Embryonic facial prominence (tissue), 1 donor: ENCODE results near the gene NPVF.
A peak's percentile ranks its signal among the peaks of the same experiment; 100 is the strongest.

Experiments
- DNase-seq: peaks from one replicate; pipeline ENCODE4 v3.0.0-alpha.2; 2016; ENCODE audit errors: extremely low spot score

The NPVF gene

GRCh38 chr7:25228386-25228785 lies at the start of gene NPVF:
Gene NPVF (minus strand): TSS chr7:25228486. CDS start chr7:25228439, 47 bp downstream.
- no peak for DNase-seq

- DNase-seq: no peak
These were observed 44.0 kb upstream of the NPVF start for GRCh38 chr7:25272265-25272664.

GRCh38 chr7:25263337-25263736 lies 35.1 kb upstream of the NPVF start:
- no peak for DNase-seq

GRCh38 chr7:25262586-25262985 lies 34.3 kb upstream of the NPVF start:
- DNase-seq: no peak

GRCh38 chr7:25261545-25262140 lies 33.4 kb upstream of the NPVF start:
- no peak for DNase-seq

- no peak for DNase-seq
These were observed 32.7 kb upstream of the NPVF start for GRCh38 chr7:25260862-25261494.

- peak; percentile 72 for DNase-seq
These were observed 31.4 kb upstream of the NPVF start for GRCh38 chr7:25259487-25260243.

GRCh38 chr7:25256333-25256819 lies 28.1 kb upstream of the NPVF start:
- DNase-seq: no peak

- DNase-seq: no peak
These were observed 27.5 kb upstream of the NPVF start for GRCh38 chr7:25255611-25256332.

- DNase-seq: no peak
These were observed 26.3 kb upstream of the NPVF start for GRCh38 chr7:25254604-25255003.

- DNase-seq: no peak
These were observed 25.4 kb upstream of the NPVF start for GRCh38 chr7:25253714-25254113.

GRCh38 chr7:25250386-25250785 lies 22.1 kb upstream of the NPVF start:
- DNase-seq: no peak

GRCh38 chr7:25249772-25250171 lies 21.5 kb upstream of the NPVF start:
- DNase-seq: no peak

GRCh38 chr7:25246306-25246705 lies 18.0 kb upstream of the NPVF start:
- no peak for DNase-seq

- no peak for DNase-seq
These were observed 16.2 kb upstream of the NPVF start for GRCh38 chr7:25244254-25245033.

- no peak for DNase-seq
These were observed 14.4 kb upstream of the NPVF start for GRCh38 chr7:25242678-25243077.

GRCh38 chr7:25240896-25241295 lies 12.6 kb upstream of the NPVF start:
- no peak for DNase-seq

- DNase-seq: no peak
These were observed 12.1 kb upstream of the NPVF start for GRCh38 chr7:25240340-25240739.

- no peak for DNase-seq
These were observed 11.6 kb upstream of the NPVF start for GRCh38 chr7:25239888-25240287.

- no peak for DNase-seq
These were observed 9.9 kb upstream of the NPVF start for GRCh38 chr7:25238066-25238725.

GRCh38 chr7:25235471-25235870 lies 7.2 kb upstream of the NPVF start:
- no peak for DNase-seq
